A549 (cell line): Measurements from ENCODE around the gene TMEM42. TPM values are rescaled to one million over a fixed set of nuclear protein-coding genes. Genes with fewer than 3 reads are reported as not detected.

Experiments
- ATAC-seq, 2 experiments: fragments of 200-7000 bp in 1 of 2; fragments of >200 bp in 1 of 2; cut with Nextera tagmentation in 1 of 2; cut with Tn5 transposase in 1 of 2; 3 replicates each; pipeline versions ENCODE4 v1.8.0 to v1.9.1; 2018 to 2020; ENCODE audit warnings: mild to moderate bottlenecking in 1 of 2, moderate library complexity in 1 of 2
- CTCF ChIA-PET: fragments of 300-600 bp; sonication (Branson Sonifier 250); formaldehyde crosslinking; extraction: SDS; loops from one replicate; lab custom pipeline; 2021; ENCODE audit warnings: antibody characterized with exemption, inconsistent platforms; lab: Yijun Ruan, JAX
- POLR2A ChIA-PET: fragments of 350-600 bp; formaldehyde crosslinking; extraction: SDS; loops from one replicate; lab custom pipeline; 2021; ENCODE audit warnings: antibody characterized with exemption, inconsistent platforms; lab: Yijun Ruan, JAX
- DNase-seq, 2 experiments: peaks; one replicate each; pipeline versions ENCODE4 v3.0.0 to v3.0.0-alpha.2; 2011 to 2016; ENCODE audit warnings: low read depth in 1 of 2, low spot score in 1 of 2
- FAIRE-seq: peaks from 2 replicates; lab custom pipeline; 2011; peaks lifted over from hg19 to GRCh38; lab: Jason Lieb, UNC
- H3K27ac ChIP-seq, 2 experiments: fragments of >200 bp; sonication (Bioruptor Twin); formaldehyde crosslinking; 3 replicates each; pipeline ENCODE4 v1.5.1; 2016 to 2017
- H3K4me1 ChIP-seq: fragments of >200 bp; sonication (Bioruptor Twin); formaldehyde crosslinking; 3 replicates; pipeline ENCODE4 v1.6.1; 2016
- H3K4me2 ChIP-seq: fragments of >200 bp; sonication (Bioruptor Twin); formaldehyde crosslinking; 3 replicates; pipeline ENCODE4 v1.6.1; 2016
- H3K4me3 ChIP-seq: fragments of >200 bp; sonication (Bioruptor Twin); formaldehyde crosslinking; 3 replicates; pipeline ENCODE4 v1.5.1; 2016
- H3K9me3 ChIP-seq: fragments of >200 bp; sonication (Bioruptor Twin); formaldehyde crosslinking; 3 replicates; pipeline ENCODE4 v1.6.1; 2016
- ATOH8 ChIP-seq: fragments of 250-450 bp; sonication (Bioruptor Pico); IDR thresholded peaks from 2 replicates; pipeline ENCODE4 v1.5.0; 2020; ENCODE audit warnings: low read depth, mild to moderate bottlenecking, moderate library complexity
- CBX2 ChIP-seq: fragments of 200-600 bp; sonication (generic); IDR thresholded peaks from 2 replicates; pipeline ENCODE4 v1.6.1; 2016; ENCODE audit warnings: low read depth, mild to moderate bottlenecking, borderline replicate concordance
- CBX8 ChIP-seq: fragments of 200-600 bp; sonication (generic); IDR thresholded peaks from 2 replicates; pipeline ENCODE4 v1.6.1; 2016
- CEBPB ChIP-seq, 2 experiments: fragments of >200 bp in 1 of 2; sonication (Bioruptor Twin) in 1 of 2; formaldehyde crosslinking in 1 of 2; IDR thresholded peaks; 2 replicates each; pipeline ENCODE4 v1.6.1; 2012 to 2016
- CHD4 ChIP-seq: fragments of 200-600 bp; sonication (generic); IDR thresholded peaks from 2 replicates; pipeline ENCODE4 v1.6.1; 2016; ENCODE audit warnings: antibody characterized with exemption, mild to moderate bottlenecking, borderline replicate concordance
- E2F6 ChIP-seq: IDR thresholded peaks from 2 replicates; pipeline ENCODE4 v1.6.1; 2012; ENCODE audit warnings: low read depth, borderline replicate concordance
- EHF ChIP-seq: fragments of 250-450 bp; sonication (Bioruptor Pico); IDR thresholded peaks from 2 replicates; pipeline ENCODE4 v1.5.0; 2020; ENCODE audit warnings: mild to moderate bottlenecking
- EP300 ChIP-seq, 2 experiments: fragments of >200 bp; sonication (Bioruptor Twin); formaldehyde crosslinking; IDR thresholded peaks; 2 replicates in 1 of 2; 3 replicates in 1 of 2; pipeline ENCODE4 v1.6.1; 2016 to 2017
- FOSB ChIP-seq: fragments of 250-450 bp; sonication (Bioruptor Pico); IDR thresholded peaks from 2 replicates; pipeline ENCODE4 v1.5.0; 2020; ENCODE audit warnings: mild to moderate bottlenecking, moderate library complexity
- FOXS1 ChIP-seq: fragments of 250-450 bp; sonication (Bioruptor Pico); IDR thresholded peaks from 2 replicates; pipeline ENCODE4 v1.5.0; 2020; ENCODE audit warnings: mild to moderate bottlenecking, moderate library complexity
- HDAC2 ChIP-seq: fragments of 200-600 bp; sonication (generic); IDR thresholded peaks from 2 replicates; pipeline ENCODE4 v1.6.1; 2016
- HES2 ChIP-seq: fragments of >200 bp; sonication (Bioruptor Twin); formaldehyde crosslinking; IDR thresholded peaks from 2 replicates; pipeline ENCODE4 v1.6.1; 2016
- HEYL ChIP-seq: fragments of 250-450 bp; sonication (Bioruptor Pico); IDR thresholded peaks from 2 replicates; pipeline ENCODE4 v1.8.0; 2021; ENCODE audit warnings: mild to moderate bottlenecking, moderate library complexity
- HOXA7 ChIP-seq: fragments of 250-450 bp; sonication (Bioruptor Pico); IDR thresholded peaks from 2 replicates; pipeline ENCODE4 v1.5.0; 2020; ENCODE audit warnings: mild to moderate bottlenecking, moderate library complexity
- JUN ChIP-seq, 2 experiments: fragments of >200 bp; sonication (Bioruptor Twin); formaldehyde crosslinking; IDR thresholded peaks; 2 replicates in 1 of 2; 3 replicates in 1 of 2; pipeline ENCODE4 v1.6.1; 2016 to 2017
- MAFK ChIP-seq: fragments of 450-650 bp; IDR thresholded peaks from 2 replicates; pipeline ENCODE4 v1.6.1; 2014; ENCODE audit not compliant: partially characterized antibody
- MYC ChIP-seq: IDR thresholded peaks from 2 replicates; pipeline ENCODE4 v1.6.1; 2012; ENCODE audit warnings: mild to moderate bottlenecking, inconsistent platforms, low read length, improper control_type of control experiment, borderline replicate concordance
- PHF8 ChIP-seq: fragments of 200-600 bp; sonication (generic); IDR thresholded peaks from 2 replicates; pipeline ENCODE4 v1.6.1; 2016; ENCODE audit warnings: low read depth, mild to moderate bottlenecking, antibody characterized with exemption, moderate library complexity, borderline replicate concordance
- RCOR1 ChIP-seq: fragments of 150-350 bp; IDR thresholded peaks from 2 replicates; pipeline ENCODE4 v1.6.1; 2014; ENCODE audit warnings: antibody characterized with exemption, low read length, low read depth
- REST ChIP-seq: fragments of 200-600 bp; sonication (generic); IDR thresholded peaks from 2 replicates; pipeline ENCODE4 v1.6.1; 2016; ENCODE audit warnings: antibody characterized with exemption, mild to moderate bottlenecking, moderate library complexity
- RNF2 ChIP-seq: fragments of 200-600 bp; sonication (generic); IDR thresholded peaks from 2 replicates; pipeline ENCODE4 v1.6.1; 2016; ENCODE audit warnings: low read depth, mild to moderate bottlenecking, antibody characterized with exemption, moderate library complexity, borderline replicate concordance
- SREBF2 ChIP-seq: fragments of 450-650 bp; IDR thresholded peaks from 2 replicates; pipeline ENCODE4 v1.6.1; 2014; ENCODE audit warnings: mild to moderate bottlenecking, moderate library complexity
- TP53 ChIP-seq: fragments of 250-450 bp; sonication (Bioruptor Pico); IDR thresholded peaks from 2 replicates; pipeline ENCODE4 v1.5.0; 2021; ENCODE audit warnings: mild to moderate bottlenecking, moderate library complexity
- USF2 ChIP-seq: fragments of 450-650 bp; IDR thresholded peaks from 2 replicates; pipeline ENCODE4 v1.6.1; 2014; ENCODE audit warnings: antibody characterized with exemption
- ZSCAN20 ChIP-seq: fragments of 250-450 bp; sonication (Bioruptor Pico); IDR thresholded peaks from 2 replicates; pipeline ENCODE4 v1.8.0; 2022; ENCODE audit warnings: mild to moderate bottlenecking, moderate library complexity
- WGBS: methylation state at CpG from one replicate; pipeline ENCODE4 v1.1.6; 2017; ENCODE audit errors: missing lambda C conversion rate; 5-methylcytosine and 5-hydroxymethylcytosine counted together
- polyA plus RNA-seq, 4 experiments: library from polyadenylated mRNA; depleted of rRNA in 3 of 4; stranded (reverse); fragments of >200 nt; fragmentation: RNase III in 1 of 4; extraction: RNeasy Plus Mini Kit Qiagen cat#74134 plus additional on column Dnase treatment in 1 of 4; gene quantifications; 2 replicates in 3 of 4; 3 replicates in 1 of 4; pipeline ENCODE4 v1.2.3, GENCODE V29; 2011 to 2017

TMEM42 gene
- polyA plus RNA-seq, 2 of the 4 experiments (the other 2 are of a cell fraction), result 10.0 to 18.0 TPM

GRCh38 chr3:44899683-44900367, 38.1 kb downstream of the TMEM42 start (continued):
- TF ChIP-seq USF2 (no peak), PHF8 (no peak), JUN (IDR thresholded peaks at IDR 0.05) (no peak), CBX8 (no peak)

- TF ChIP-seq ATOH8 (no peak), TP53 (CRISPR knock-in tag) (no peak), SREBF2 (no peak), FOSB (CRISPR knock-in tag) (no peak), ZSCAN20 (no peak), MAFK (no peak), MYC (no peak), HOXA7 (CRISPR knock-in tag) (no peak), HDAC2 (no peak), HEYL (CRISPR knock-in tag) (no peak), EP300 (IDR thresholded peaks at IDR 0.05) (no peak), RNF2 (no peak), EHF (CRISPR knock-in tag) (no peak), REST (no peak), CHD4 (no peak), HES2 (no peak)
- TF ChIP-seq, all 56 proteins: peak for 0
- H3K4me1 ChIP-seq, result no peaks in the 10 kb centered on the region
- peaks cover 3% of the 10 kb centered on the region; the same call in 1 of the 3 replicates for H3K9me3 ChIP-seq
- ATAC-seq (no peak), DNase-seq (no peak), FAIRE-seq (no peak)
- ChIA-PET CTCF (no interaction called here), POLR2A (no interaction called here)
- WGBS, result 73% methylated on average over 4 of the region's 4 CpGs
- H3K4me2 ChIP-seq, result no peak overlapping the region
- no peak overlapping the region for H3K4me3 ChIP-seq
- H3K27ac ChIP-seq, result no peak overlapping the region
Observed at GRCh38 chr3:44902628-44903027, 40.9 kb downstream of the TMEM42 start.

- Histone ChIP-seq H3K9me3 (peaks cover 3% of the 10 kb centered on the region; the same call in 1 of the 3 replicates), H3K4me3 (no peak overlapping the region), H3K27ac (no peak overlapping the region), H3K4me1 (no peaks in the 10 kb centered on the region), H3K4me2 (no peak overlapping the region)
- WGBS, result 29% methylated on average over 1 of the region's 2 CpGs
- TF ChIP-seq CHD4, result no peak
- no peak for TF ChIP-seq CBX2
- TF ChIP-seq CEBPB (IDR thresholded peaks at IDR 0.05), result no peak
- TF ChIP-seq FOXS1 (CRISPR knock-in tag), result no peak
- no peak for TF ChIP-seq E2F6
- no peak for TF ChIP-seq RCOR1
- ATAC-seq, result no peak
- CTCF ChIA-PET, result no interaction called here
- no peak for FAIRE-seq
- DNase-seq, result no peak
- POLR2A ChIA-PET, result no interaction called here
Observed at GRCh38 chr3:44903314-44903713, 41.6 kb downstream of the TMEM42 start.
